HG03460 (cell line): ENCODE results near the gene CMPK2.
"Not testable (repeated sequence)": the region's sequence is repeated elsewhere in the genome, so short reads cannot be mapped to it uniquely, and the experiment has no call there.

Experiments
- ATAC-seq: cut with Tn5 transposase; IDR thresholded peaks from one replicate; pipeline ENCODE4 v1.9.1; 2021; ENCODE audit not compliant: unreplicated experiment

Gene CMPK2

DNA sequence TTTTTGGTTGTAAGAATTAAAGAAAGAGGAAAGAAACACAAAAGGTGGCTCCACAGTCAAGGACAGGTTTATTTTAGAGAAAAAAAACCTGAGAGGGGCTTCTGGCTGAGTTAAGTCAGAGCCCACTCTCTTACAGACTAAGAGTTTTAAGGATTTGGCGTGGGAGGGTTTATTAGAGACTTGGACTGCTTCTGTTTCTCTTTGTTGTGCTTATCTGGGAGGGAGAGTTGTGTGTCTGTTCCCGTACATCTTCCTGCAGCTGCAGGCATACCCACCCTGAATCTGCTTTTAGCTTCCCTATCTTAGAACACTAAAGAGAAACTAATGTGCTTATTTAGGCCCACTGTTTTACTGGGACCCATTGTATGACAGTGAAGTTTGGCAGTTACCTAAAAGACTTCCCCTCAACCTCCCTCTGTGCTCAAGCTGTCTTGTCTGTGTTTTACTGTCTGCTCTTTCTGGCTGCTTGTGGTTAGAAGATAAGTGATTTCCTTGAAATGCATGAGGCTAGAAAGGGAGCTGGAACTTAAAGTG, 14.6 kb upstream of the CMPK2 start:
- ATAC-seq: no peak

DNA sequence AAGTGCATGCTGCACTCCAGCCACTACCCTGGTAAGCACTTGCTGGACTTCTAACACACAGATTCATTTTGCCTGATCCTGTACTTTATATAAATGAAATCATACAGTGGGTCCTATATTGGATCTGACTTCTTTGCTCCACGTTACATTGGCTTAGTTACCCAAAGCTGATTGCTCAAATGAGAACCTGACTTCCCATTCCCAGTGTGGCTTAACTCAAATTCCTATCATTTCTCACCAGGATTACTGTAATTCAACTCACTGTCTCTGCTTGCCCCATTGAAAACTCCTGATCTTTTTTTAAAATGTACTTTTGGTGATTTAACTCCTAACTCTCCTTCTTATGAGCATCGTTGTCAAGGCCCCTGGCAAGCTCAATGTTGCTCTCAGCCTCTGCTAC, 13.3 kb upstream of the CMPK2 start:
- no peak for ATAC-seq

DNA sequence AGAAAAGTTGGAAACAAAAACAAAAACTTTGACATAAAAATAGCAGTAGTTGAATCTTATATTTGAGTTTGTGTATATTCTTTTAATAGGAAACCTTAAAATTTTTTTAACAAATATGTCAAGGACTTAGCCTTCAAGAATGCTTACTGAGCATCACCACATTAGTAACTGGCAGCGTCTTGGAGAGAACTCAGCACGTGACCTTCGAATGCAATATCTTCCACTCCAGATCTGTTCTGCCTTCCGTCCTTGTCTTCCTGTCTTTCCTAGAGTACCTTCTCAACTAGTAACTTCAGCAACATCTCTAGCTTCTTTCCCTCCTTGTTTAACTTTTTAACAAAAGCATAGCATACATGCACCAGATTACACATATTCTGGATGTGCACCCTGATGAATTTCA, 12.8 kb upstream of the CMPK2 start:
- no peak for ATAC-seq

DNA sequence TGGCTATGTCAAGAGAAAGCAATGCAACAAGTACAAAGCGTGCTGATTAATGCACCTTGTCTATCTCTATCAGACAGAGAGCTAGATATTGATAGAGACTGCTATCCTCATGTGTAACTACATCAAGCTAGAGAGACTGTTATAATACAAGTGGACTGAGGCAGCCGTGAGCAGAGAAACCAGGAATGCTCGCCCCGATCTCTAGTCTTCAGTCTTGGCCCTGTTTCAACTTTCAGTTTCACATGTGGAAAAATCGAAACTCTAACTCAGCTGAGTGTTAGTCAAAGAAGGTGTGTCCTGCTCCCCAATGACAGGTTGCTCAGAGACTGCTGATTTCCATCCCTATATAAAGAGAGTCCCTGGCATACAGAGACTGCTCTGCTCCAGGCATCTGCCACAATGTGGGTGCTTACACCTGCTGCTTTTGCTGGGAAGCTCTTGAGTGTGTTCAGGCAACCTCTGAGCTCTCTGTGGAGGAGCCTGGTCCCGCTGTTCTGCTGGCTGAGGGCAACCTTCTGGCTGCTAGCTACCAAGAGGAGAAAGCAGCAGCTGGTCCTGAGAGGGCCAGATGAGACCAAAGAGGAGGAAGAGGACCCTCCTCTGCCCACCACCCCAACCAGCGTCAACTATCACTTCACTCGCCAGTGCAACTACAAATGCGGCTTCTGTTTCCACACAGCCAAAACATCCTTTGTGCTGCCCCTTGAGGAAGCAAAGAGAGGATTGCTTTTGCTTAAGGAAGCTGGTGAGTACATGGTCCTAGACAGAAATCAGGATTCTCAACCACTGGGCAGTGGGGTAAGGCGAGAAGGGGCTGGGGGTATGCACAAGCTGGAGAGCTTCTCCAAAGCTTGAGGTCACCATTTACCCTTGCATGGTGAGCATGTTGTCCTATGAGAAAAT, 11.9 kb upstream of the CMPK2 start, which contains the start of gene RSAD2:
Gene RSAD2 (plus strand): TSS at position 376 of the 903 bp plus-strand sequence. CDS start 24 bp downstream, at position 400.
- ATAC-seq: peak; percentile 80

DNA sequence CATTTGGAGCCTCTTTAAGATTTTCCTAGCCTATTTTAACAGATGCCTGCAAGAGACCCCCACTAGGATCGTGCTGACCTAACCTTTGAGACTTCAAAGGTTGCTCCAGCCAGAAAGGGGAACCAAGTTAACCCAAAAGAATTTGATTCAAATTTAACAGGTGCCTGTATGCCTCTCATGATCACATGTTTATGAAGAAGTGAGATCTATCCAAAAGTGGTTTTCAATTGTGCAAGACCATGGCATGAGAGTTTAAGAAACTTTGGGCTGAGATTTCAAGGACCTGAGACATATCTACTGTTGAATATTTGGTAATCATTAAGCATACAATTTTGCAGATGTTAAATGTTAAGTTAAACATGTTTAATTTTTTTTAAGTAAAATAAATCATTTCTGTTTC, 10.6 kb upstream of the CMPK2 start:
- ATAC-seq: no peak

DNA sequence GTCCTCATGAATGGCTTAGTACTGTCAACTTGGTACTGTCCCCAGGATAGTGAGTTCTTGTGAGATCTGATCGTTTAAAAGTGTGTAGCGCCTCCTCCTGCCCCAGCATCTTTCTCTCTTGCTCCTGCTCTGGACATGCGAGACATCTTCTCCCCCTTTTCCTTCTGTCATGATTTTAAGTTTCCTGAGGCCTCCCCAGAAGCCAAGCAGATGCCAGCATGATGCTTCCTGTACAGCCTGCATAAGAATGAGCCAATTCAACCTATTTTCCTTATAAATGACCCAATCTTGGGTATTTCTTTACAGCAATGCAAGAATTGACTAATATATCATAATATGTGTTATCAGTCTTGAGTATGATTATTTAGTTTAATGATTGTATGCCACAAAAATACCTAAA, 8.3 kb upstream of the CMPK2 start:
- no peak for ATAC-seq

DNA sequence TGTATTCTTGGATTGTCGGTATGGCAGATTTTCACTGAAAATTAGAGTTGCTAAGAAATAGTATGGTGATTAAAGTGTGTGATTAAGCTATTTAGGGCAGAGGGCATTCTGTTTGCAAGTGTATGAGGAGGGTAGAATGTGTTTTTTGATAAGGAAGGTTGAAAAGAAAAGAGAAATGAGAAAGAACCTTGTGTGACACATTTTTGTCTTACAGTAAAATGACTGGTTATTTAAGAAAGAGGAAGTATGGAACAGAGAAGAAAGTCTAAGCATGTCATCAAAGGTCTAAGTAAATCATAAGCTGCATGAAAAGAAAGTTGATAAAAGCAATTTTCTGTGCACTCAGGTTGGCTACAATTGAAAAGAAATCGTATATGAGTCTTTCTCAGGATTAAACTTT, 6.7 kb upstream of the CMPK2 start:
- peak; percentile 68 for ATAC-seq

DNA sequence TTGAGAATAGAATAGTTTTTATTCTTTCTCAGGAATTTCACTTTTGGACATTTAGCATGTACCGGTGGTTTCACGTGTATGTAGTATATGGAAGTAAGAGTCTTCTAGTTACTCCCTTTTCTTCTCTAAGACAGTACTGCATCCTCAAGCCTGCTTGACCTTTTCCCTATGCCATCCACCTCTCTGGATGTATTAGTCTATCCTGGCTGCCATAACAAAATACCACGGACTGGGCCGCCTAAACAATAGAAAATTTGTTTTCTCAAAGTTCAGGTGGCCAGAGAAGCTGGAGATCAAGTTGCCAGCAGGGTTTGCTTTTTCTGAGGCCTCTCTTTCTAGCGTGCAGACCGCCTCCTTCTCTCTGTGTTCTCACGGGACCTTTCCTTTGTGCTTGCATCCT, 1.3 kb upstream of the CMPK2 start:
- ATAC-seq: no peak

DNA sequence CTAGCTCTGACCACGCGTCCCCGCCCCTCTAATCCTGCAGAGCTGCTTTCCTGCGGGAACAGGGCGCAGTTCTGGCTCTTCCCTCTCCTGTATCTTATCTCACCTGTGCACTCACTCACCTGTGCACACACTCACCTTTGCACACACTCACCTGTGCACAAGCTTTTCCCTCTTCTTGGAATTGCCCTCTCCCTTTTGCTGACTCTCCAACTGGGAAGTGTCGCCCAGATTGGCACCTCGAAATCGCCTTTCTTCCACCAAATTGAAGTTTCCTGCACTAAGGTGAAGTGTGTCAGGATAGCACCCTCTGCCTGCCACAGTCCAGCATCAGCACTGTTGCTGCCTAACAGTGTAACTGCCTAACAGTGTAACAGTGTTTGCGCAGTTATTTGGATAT, 566 bp upstream of the CMPK2 start:
- peak; percentile 46 for ATAC-seq

DNA sequence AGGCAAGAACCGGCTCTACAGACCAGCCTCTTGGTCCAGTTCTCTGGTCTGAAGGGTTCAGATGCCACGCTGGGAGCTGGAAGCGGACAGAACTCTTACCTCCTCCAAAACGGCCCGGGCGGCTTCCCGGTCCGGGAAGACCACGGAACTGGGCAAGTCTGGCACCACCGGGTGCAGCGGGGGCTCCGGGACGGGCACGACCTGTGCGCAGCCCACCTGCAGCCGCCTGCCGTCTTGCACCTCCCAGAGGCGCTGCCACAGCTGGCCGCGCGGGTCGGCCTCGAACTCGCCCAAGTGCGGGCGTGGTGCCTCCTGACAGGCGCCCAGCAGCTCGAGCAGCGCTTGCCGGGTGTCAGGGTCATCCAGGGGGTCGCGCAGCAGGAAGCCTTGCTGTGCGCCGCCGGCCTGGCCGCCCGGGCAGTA, 773 bp downstream of the CMPK2 start:
- ATAC-seq: peak; percentile 0

DNA sequence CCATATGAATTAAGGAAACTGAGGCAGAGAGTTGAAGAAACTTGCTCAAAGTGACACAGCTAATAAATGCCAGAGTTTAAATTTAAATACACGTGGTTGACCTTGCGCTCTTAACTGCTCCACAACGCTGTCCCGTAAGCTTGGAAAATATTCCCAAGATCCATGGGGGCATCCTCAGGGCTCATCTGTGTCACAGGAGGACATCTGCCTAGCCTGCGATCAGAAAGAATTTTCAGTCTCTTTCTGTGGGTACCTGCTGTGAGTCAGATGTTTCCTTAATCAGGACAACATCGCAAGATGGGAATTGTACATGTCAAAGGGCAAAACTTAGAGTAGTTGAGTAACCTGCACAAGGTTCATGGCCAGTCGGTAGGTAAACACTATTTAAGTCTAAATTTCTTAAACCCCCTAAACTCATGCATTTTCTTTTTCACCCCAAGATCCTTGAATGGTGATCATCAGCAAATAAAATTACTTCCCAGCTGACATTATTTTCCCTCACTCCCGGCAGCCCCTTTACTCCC, 1.4 kb downstream of the CMPK2 start:
- ATAC-seq: no peak

DNA sequence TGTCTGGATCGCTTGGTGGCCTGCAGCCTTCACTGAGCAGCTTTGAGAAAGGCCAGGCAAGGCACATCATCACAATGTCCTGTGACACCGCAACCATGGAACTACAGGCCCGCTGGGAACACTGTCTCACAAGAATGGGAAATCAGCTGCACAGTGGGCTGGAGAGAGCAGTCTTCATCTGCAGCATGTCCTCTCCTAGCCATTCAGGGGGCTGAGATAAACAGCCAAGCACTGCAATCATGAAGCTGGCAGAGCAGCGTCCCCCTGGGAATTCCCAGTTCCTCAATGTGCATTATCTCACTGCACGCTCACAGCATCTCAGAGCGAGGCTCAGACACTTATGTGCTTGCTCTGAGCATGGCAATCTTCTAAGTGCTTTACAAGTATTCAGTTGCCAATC, 1.9 kb downstream of the CMPK2 start:
- no peak for ATAC-seq

DNA sequence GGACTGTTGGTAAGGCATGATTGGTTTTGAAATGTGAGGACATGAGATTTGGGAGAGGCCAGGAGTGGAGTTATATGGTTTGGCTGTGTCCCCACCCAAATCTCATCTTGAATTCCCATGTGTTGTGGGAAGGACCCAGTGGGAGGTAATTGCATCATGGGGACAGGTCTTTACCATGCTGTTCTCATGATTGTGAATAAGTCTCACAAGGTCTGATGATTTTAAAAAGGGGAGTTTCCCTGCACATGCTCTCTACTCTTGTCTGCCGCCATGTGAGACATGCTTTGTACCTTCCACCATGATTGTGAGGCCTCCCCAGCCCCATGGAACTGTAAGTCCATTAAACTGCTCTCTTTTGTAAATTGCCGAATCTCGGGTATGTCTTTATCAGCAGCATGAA, 5.4 kb downstream of the CMPK2 start:
- no peak for ATAC-seq

DNA sequence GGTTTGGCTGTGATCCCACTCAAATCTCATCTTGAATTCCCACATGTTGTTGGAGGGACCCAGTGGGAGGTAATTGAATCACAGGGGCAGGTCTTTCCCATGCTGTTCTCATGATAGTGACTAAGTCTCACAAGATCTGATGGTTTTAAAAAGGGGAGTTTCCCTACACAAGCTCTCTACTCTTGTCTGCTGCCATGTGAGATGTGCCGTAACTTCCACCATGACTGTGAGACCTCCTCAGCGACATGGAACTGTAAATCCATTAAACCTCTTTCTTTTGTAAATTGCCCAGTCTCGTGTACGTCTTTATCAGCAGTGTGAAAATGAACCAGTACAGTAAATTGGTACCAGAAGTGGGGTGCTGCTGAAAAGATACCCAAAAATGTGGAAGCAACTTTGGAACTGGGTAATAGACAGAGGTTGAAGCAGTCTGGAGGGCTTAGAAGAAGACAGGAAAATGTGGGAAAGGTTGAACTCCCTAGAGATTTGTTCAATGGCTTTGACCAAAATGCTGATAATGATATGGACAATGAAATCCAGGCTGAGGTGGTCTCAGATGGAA, 7.2 kb downstream of the CMPK2 start:
- not testable (repeated sequence) for ATAC-seq

DNA sequence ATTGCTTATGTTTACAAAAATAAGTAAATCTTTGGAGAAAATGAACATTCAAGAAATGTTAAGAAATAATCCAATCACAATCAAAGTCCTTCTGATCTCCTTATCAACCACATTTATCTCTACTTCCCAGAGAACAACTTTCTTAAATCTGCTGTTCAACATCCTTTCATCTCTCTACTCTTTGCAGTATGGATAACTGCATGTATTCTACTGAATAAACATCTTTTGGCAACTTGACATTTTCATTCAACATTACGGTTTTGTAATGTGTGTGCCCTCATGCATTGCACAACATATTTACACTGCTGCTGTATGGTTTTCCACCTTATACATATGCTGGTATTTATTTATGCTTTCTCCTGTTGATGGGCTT, 9.2 kb downstream of the CMPK2 start:
- no peak for ATAC-seq

DNA sequence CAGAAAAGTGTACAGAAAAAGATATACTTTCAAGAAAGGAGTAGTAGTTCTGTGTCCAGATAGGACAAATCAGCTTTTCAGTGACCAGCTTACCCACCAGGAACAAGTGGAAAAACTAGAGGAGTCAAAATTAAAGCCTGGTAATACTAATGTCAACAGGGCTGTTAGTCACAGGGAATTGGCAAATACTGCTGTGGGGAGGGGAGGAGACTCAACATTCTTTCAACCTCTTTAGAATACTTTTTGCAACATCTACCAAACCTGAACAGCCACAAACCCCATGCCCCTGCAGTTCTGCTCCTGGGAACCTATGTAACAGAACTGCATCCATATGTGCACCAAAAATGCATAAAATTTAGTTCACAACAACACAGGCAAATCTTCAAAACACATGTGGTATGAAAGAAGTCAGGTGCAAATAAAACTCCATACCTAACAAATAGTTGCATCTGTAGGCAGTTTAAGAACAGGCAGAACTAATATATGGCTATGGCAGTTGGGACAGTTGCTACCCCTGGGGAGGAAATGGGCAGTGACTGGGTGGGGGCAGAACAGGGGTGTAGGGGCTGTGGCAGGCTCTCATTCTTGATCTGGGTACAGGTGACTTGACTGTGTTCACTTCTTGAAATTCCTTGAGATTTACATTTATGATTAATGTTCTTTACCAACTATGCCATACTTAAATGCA, 9.7 kb downstream of the CMPK2 start:
- ATAC-seq: no peak

DNA sequence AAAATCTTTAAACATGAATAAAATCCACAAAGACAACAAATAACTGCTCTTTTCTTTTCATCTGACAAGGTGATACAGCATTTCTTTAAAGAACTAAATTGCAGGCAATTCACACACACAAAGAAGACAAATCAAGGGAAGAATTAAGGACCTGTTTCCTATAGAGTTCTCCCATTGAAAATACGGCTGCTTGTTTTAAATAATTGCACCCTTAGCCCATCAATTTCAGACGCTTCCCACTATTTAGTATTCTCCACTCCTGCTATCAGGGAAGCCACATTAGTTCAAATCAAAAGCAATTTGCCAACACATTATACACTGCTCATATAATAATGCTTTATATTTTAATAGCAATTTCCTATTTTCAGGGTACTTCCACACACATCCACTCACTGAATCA, 11.3 kb downstream of the CMPK2 start:
- no peak for ATAC-seq

DNA sequence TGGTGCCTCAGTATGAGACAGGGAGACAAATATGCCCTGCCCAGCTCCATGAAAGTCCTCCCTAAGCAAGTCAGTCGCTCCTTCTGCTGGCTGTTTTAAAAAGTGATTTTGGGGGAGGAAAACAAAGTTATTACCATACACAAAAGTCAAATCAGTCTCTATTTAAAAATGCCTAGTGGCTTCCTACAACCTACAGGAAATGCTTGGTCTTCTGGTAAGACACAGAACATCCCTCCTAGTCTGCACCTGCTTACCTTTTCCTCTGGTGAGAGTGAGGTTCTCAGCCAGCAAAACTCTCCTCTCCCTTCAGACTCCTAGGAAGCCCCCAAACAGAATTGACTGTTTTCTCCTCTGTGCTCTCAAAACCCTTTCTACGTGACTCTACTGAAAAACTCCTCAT, 13.5 kb downstream of the CMPK2 start:
- no peak for ATAC-seq

DNA sequence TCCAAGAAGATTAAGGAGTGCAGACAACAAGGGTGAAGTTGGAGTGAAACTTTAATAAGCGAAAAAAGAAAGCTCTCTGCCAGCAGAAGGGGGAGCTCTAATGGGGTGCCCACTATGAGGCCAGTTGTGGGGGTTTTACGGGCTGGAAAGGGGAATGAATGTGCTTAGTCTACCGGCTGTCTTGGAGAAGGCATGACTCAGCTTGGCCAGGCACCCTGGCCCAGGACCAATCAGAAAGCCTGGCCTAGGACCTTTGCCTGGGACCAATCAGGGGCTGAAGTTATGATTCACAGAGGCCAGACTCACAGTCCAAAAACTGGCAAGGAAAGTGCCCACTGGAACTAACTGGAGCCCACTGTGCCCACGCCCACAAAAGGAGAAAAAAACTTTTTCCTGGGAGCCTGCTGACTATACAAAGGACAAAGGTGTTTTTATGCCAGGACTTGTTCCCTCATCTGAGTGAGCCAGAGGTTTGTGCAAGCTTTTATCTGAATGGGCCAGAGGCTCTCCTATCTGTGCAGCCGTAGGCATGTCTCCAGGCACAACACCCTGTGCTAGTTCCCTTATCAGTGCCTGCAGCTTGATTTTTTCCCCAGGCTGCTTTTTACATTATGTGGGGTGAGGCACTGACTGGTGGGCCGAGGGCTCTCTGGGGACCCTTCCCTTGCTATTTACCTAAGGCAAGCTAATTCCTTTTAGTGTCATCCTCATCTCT, 18.6 kb downstream of the CMPK2 start:
- ATAC-seq: no peak

DNA sequence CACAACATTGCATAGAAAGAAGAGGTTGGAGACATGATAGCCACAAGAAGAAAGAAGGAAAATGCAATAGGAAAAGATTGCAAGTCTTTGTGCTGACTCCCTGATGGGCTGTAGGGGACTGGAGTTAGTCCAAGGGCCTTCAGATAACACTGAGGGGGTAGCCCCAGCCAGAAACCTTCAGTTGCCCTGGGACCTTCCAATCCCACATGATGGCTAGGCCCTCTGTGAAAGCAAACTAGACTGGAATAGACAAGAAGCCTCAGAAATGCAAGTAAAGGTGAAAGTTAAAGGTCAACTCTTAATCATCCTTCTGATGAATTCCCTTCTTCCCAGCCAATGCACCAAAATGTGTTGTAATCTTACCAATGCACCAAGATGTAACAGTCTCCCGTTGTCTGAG, 19.2 kb downstream of the CMPK2 start:
- ATAC-seq: no peak

DNA sequence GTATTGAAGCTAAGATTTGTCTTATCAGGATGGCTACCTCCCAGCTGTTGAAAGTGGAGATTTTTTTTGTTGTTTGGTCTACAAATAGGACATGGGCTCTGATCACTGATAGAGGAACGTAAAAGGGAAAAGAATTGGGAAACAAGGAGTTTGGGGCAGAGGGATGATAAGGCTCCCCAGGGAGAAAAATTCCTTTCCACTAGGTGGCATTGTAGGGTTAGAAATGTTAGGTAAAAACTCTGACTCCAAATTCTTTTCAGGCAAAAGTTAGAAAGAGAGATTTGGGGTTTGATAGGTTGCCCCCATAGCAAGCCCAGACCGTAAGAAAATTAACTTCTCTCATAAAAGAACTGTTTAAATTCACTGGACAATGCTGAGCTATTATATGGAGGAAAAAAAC, 19.8 kb downstream of the CMPK2 start:
- ATAC-seq: no peak
